ENCODE measurements around the gene PDK3.

PDK3 gene

DNA sequence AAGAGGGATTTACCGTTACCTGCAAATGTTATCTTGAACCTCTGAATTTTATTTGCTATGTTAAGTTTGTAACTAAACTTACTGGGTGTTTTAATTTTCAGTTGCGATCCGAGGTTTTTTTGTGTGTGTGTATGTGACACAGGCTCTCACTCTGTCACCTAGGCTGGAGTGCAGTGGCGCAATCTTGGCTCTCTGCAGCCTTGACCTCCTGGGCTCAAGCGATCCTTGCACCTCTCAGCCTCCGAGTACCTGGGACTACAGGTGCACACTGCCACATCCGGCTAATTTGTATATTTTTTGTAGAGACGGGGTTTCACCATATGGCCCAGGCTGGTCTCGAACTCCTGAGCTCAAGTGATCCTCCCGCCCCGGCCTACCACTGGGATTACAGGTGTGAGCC lies 18.5 kb downstream of the PDK3 start:
- no peak for DNase-seq

DNA sequence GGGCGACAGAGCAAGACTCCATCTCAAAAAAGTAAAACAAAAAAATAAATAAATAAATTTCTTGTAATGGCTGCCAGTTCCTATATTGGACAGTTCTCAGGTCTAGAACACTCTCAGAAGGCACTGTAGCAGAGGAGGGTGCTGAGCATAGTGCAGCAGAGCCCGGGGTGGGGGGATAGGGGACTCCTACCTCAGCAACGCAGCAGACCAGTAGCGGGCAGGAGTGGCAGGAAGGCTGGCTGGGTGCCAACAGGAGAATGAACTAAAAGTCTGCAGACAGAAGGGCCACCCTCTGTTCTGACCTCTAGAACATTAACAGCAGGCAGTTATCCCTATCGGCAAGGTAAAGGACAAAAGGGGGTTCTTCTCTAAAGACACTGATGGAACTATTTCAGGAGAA lies 20.2 kb downstream of the PDK3 start:
- no peak for DNase-seq

DNA sequence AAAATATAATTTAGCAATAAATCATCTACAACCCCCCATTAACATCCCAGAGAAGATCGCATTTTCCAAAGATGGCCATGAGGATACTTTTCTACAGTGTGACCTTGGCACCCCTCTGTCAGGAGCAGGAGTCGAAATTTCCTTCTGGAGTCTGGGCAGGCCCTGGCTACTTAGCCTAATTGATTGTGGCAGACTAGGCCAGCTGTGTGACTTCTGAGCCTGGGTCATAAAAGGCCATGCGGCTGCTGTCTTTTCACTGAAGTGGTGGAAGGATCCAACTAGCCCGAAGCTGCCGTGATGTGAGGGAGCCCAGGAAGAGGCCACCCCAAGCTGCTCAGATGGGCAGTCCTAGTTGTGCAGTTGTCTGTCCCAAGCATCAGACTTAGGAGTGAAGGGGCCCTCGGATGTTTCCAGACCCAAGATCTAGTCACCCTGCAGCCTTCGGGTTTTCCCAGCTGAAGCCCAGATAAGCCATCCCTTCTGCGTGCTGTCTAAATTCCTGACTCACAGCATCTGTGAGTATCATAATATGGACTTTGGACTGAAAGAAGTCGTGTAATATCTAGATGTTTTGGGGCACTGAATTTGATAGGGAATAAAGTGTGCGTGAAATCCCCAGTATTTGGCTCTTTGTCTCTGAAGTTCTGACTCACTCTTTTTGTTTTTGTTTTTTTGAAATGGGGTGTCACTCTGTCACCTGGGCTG lies 21.0 kb downstream of the PDK3 start:
- DNase-seq: no peak

DNA sequence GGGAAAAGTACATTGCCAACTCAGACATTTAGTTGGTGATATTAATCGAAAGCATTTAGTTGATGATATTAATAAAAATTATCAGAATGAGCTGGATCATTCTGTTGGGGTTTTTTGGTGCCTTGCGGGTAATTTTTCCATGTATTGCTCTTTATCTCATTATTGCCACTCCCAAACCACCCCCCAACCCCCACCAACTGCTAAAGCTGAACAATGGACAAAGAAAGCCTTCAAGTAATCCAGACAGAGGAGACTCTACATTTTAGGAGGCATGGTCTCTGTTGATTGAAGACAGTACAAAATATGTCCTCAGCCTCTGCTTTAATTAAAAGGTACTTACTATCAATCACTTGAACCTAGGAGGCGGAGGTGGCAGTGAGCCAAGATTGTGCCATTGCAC lies 22.5 kb downstream of the PDK3 start:
- no peak for DNase-seq

DNA sequence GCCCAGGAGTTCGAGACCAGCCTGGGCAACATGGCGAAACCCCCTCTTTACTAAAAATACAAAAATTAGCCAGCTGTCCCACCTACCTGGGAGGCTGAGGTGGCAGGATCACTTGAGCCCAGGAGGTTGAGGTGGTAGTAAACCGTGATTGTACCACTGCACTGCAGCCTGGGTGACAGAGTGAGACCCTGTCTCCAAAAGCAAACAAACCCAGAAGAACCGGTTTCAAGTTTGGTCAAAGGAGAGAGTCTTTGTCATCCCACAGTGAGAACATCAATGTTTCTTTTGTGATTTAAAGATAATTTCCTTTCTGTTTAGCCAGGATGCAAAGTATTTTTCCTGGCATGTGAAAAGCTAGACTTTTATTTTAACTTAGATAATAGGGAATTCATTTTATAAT lies 26.7 kb downstream of the PDK3 start:
- DNase-seq: no peak

DNA sequence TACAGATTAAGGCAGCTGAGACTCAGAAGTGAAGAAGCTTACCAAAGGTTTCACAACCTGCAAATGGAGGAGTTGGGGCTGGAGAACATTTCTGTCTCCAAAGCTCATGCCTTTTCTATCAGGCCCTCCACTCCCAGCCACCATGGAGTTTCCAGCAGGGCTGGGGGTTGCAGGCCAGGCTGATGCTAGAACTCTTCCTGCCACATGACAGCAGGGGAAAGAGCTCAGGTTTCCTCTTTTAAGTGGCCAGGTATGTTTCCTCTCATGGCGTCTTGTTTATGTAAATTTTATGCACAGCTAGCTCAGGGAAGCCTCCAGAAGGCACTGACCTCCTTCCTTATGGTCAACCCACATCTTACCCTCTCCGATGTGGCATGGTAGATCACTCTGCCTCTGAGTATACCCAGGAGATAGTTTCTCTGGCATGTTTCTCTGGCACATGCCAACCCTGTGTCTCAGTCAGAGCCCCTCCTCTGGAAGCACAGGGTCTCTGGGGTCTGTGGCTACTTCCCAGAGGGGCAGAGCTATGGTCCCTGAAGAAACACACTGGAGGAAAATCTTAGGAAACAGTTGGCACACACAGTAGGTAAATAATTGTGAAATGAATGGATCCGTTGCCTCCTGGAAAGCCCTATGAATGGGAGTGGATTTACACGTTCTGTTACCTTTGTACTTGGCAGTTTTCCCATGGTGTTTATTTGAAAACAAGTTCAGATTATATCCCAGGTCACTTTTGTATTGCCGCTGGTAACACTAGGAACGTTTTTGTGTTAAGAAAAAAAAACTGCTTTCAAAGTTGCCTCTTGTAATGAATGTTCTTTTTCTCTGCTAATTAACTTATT lies 28.9 kb downstream of the PDK3 start:
- DNase-seq: no peak

DNA sequence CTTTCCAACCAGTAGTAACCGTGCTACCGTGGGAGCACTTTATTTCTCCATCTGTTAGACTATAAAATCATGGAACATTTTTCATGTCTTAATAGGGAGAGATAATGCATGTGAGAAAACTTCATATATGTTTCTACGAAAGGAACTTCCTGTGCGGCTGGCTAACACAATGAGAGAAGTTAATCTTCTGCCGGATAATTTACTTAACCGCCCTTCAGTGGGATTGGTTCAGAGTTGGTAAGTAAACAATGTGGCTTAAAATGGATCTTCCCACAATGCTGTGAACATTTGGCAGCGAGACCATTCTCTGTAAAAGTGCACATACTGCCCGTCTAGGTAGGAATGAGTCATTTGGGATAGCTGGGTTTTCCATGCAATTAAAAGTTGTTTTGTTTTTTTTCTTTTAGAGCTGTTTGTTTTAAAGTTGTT lies 29.6 kb downstream of the PDK3 start:
- no peak for DNase-seq

DNA sequence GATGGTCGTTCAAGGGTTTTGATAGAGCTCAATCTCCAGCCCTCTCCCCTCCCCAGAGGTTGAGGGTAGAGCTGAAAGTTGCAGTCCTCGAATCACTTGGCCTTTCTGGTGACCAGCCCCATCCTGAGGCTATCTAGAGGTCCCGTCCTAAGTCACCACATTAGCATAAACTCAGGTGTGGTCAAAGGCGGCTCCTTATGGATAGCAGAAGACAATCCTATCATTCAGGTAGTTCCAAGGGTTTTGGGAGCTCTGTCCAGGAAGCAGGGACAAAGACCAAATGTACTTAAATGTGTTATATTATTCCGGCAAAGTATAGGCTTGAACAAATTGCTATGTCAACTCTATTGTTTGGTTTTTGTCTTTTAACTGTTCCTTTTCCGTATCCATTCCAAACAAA lies 30.6 kb downstream of the PDK3 start:
- DNase-seq: no peak

DNA sequence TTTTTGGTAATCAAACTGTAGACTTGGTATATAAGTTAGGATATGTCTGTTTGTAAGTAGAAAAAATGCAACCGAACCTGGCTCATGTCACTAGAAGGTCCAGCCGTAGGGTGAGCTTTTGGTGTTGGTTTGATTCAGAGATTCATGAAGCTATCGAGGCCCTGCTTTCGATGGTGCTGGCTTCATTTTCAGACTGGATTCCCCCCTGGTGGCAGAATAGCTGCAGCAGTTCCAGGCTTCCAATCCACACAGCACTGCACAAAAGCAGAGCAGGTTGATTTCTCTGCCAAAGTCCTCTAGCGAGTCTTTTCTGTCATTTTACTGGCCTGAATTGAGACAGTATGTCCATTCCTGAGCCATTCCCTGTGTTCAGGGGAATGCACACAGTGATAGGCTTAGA lies 33.1 kb downstream of the PDK3 start:
- DNase-seq: peak in 1 of 2 experiments; percentile 11

DNA sequence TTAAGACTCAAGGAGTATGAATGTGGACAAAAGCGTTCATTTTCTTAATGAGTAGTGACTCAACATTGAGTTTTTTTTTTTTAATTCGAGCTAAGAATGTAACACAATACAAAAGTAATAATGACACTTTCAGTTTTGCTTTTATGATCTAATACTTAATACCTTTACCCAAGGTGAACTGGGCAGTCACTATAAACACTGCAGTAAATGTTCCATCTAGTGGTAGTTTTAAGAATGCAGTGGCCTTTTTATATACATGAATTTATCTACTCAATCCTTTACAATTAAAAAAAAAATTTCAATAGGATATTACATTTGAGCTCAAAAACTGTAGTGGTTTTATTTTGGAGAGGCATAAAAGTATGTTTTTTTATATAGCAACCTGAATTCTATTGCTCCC lies 33.9 kb downstream of the PDK3 start:
- no peak for DNase-seq

DNA sequence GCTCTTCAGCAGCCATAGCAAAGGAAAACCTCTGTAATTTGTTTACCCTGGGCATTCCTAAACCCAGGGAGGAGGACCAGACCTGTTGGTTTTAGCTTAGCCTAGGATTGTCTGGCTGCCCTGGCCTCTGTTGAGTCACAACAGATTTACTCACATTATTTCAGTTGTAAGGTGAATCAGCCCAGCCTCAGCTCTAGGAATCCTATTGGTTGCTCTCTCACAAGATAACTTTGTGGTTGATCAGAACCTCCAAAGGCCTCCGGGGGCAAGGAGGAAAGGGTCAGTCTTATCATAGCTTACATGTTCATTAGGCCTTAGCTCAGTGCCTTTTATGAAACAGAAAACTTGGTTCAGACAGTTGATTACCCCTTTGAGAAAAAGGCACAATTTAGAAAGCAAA lies 41.0 kb downstream of the PDK3 start:
- DNase-seq: no peak

DNA sequence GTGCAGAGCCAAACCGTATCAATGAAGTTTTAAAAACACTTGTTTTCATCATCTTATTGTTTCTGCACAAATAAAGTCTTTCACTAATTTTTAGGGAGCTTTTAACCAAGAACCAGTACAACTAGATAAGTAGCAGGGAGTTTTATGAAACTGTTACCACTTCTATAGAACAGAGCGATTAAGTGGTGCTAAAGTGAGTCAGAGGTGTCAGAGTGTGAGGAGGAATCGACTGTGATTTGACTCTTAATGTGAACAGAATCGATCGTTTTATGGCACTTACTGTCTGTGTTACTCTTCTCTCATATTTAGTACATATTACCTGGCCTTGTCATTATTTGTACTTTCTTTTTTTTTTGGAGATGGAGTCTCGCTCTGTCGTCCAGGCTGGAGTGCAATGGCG lies 43.3 kb downstream of the PDK3 start:
- DNase-seq: no peak

DNA sequence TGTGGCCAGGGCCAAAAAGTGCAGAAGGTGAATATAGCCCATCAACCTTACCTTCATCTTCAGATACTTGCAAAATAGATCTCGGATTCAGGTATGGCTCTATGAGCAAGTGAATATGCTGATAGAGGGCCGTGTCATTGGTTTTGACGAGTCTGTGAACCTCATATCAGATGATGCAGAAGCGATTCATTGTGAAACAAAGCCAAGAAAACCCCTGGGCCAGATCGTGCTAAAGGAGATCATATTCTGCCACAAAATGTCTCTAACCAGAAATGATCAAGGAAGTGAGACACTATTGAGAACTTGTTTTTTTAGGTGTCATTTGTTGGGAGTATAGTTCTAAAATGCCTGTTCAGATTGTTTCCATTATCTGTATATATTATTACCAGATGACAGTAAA lies 48.3 kb downstream of the PDK3 start:
- no peak for DNase-seq

DNA sequence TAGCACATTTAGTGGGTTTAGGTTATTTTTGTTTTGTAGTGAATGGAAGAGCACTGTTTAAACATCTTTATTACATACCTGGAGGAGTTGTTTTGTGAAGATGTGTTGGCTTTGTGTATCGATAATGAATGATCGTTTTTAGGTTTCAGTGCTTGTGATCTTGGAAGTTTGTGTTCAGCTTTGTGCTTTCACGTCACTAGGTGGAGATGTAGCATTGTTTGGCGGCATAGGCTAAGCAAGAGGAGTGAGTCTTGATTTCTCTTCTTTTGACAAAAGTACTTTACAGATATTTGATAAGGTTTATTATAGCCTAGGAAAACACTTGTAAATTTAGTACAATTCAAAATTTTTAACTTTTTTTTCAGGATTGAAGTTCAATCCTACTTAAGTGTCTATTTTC lies 50.4 kb downstream of the PDK3 start:
- DNase-seq: no peak

DNA sequence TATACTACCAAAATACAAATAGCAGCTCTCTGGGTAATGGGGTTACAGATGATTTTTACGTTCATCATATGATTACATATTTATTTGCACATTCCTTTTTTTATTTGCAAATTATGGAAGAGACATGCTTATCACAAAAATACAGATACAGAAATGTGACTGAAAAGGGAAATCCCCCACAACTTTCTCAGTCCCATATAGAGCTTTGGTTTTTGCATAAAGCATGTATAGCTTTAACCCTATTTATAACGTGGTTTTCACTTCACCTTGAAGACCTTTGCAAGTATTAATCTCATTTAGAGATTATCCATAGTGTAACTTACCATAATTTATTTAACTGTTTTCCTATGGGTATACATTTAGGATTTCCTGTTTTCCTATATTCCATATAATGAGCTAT lies 55.4 kb downstream of the PDK3 start:
- DNase-seq: no peak

DNA sequence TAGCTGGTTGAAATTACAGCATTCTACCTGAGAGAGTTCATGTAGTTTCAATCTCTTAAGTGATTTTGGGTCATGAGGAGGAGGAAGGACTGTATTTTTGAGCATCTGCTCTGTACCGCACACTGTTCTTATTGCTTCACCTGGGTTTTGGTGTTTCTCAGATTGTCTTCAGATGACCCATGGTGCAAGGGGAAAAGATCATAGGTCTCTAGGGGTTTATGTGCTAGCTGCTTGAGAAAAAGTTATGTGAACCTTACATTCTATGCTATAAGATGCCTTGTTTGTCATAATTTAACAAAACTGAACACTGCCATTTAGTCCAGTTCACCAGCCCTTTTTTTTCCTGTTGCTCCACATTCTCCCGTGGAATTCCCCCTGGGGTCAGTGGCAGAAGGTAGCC lies 60.4 kb downstream of the PDK3 start:
- no peak for DNase-seq

DNA sequence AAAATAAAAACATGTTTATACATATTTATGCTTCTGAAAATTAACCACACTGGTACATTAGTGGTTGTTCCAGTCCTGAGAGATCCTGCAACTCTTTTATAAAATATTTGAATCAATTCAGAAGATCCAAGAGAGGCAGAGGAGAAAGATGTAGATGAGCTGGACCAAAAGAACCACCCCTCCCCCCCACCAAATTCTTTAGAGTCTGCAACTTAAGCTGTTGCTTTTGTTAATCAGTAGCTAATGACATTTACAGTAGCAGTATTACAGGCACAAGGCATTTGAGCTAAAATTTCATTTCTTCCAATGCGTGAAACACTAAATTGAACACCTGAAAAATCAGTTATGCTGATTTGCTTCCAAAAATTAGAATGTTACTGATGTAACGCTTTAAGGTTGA lies 61.5 kb downstream of the PDK3 start:
- DNase-seq: no peak

DNA sequence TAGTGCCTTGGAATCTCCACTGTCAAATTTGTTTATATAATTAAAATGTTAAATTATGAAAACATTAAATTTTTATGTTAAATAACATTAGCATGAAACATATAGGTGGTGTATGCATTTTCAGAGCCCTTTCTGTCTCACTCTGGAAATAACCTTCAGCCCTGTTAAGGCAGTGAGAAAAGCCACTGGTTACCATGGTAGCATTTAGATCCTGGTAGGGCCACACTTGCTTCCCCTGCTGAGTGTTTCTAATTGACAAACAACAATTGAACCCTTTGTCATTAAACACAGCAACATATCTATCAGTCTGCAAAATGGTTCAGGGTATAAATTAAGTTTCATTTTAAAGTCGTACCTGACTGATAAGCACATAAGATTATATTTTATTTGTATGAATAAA lies 63.5 kb downstream of the PDK3 start:
- DNase-seq: no peak

DNA sequence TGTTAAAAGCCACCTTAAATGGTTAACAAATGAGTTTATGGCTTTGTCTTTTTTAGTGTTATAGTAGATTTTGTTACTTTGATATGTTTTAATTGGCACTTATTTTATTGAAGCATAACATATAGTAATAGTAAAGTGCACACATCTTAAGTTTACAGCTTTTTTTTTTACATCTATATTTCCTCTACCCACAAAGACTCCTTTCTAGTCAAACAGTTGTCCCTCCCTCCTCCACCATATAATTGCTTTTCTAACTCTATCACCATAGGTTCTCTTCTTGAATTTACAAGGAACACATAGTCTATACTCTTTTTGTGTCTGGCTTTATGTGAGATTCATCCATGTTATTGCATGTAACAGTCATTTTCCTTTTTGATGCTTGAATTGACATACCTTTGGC lies 71.5 kb downstream of the PDK3 start:
- DNase-seq: no peak

DNA sequence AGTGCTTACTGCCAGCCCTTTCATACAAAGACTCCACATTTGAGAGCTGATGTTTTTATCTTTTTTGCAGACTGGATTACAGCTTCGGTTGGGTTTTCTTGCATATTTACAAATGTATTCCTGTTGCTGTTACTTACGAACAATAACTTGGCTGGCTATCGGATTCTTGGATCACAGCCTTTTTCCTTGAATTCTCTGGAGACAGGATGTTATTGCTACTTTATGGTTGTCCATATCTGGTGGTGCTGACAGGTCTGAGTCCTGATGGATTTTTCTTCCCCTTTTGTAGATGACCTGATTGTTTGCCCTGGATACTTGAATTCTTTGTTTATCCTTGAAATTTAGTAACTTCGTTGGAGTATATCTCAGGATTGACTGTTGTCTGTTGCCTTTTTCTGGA lies 77.7 kb downstream of the PDK3 start:
- no peak for DNase-seq

DNA sequence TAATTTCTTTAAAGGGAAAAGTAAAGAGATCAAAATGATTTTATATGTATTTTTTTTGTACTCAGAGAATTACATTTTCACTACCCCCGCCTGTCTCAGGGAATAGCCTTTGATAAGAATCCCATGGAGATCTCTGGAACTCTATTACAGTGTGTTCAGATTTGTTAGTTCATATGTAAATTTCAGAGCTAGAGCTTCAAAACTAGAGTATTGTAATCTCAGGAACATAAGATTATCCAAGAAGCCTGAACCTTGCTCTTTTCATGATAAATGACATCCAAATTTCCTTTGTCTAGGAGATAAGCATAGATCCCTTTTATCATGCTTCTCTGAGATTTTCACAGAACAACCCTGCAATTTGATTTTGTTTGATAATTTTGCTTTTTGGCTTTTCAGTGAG lies 82.9 kb downstream of the PDK3 start:
- no peak for DNase-seq

DNA sequence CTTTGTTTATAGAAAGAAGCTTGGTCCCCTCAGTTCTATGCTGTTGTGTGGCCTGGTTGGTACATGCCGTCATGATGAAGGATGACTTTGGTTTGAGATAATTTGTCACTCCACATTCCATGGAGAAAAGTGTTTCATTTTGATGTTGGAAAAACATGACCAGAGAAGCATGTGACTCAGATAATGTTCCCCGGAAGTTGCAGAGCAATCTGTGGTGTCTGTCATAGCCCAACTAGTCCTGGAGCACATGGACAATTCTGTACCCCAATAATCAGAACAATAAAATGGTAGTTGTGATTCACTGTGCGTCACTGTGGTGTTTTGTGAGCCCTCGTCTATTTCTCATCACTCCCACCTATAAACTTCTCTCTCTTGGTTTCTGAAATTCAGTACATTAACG lies 85.1 kb downstream of the PDK3 start:
- DNase-seq: no peak

DNA sequence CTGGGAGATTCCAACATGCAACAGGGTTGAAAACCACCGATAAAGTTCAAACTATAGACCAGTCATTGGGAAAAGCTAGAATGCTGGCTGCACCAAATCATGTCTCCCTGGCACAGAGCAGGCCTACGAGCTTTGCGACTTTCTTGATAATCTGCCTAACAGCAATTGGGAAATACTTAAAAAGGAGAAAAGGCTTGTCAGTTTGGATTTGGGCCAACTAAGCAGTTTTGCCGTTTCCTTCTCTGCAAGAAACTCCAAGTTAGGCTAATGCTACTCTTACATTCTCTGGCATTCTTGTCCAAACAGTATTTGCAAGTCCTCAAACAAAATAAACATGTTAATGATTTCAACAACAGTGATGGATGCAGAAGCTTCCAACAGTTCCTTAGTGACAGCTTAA lies 87.9 kb downstream of the PDK3 start:
- DNase-seq: no peak

DNA sequence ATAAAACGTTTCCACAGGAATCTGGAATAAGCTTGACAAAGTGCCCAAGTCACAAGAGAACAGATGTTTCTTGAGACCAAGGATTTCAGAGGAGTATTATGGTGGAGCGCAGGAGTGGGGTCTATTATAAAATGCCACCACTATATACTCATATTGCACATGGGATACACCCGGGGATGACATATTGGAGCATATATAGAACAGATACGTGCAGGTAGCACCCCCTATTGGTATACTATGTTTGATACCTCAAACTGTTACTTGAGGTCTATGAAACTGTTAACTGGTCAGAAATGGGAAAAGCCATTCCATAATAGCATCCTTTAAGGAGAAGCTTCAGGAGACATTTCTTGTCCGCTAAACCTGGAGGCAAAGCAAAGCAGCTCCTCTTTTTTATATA lies 96.0 kb downstream of the PDK3 start:
- DNase-seq: no peak
